ENCODE results near the gene PGLYRP3.

The PGLYRP3 gene

DNA sequence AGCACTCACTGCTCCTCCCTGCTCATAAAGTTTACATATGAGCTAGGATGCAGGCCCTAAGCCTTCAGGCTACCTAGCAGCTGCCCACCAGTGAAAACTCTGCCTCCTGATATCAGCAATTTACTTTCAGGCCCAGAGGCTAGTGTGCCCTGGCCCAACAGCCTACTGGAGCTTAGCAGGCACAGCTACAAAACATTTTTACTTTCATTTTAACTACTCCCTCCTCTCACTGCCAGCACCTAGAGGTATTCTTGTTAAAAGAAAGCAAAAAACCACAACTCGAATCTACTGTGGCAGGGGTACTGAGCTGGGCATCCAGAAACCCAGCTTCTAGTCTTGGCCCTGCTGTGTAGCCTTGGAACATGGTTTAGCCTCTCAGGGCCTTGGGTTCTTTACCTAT, 59.1 kb downstream of the PGLYRP3 start:
- Histone ChIP-seq H3K4me3 (ENCODE audit: low read length) (no peak overlapping the region), H3K56ac (ENCODE audit: low read length) (no peak overlapping the region), H4K5ac (ENCODE audit: low read length) (no peak overlapping the region), H3K4me1 (ENCODE audit: control insufficient read depth, low read depth, low read length) (no peaks in the 10 kb centered on the region), H2BK120ac (ENCODE audit: low read depth, low read length) (no peak overlapping the region), H3K4ac (ENCODE audit: low read depth, low read length) (no peak overlapping the region), H2BK5ac (ENCODE audit: low read length) (no peak overlapping the region), H3K23ac (ENCODE audit: low read length) (no peak overlapping the region), H2BK15ac (replicated peaks; ENCODE audit: low read depth) (no peak overlapping the region), H3K18ac (ENCODE audit: low read length) (no peak overlapping the region), H2AK5ac (ENCODE audit: low read length) (no peak overlapping the region), H3K27ac (ENCODE audit: low read depth, low read length) (no peak overlapping the region), H3K4me2 (ENCODE audit: low read length) (no peak overlapping the region), H3K27me3 (ENCODE audit: insufficient read depth, low read length, poor library complexity) (no peaks in the 10 kb centered on the region), H4K8ac (ENCODE audit: low read depth, low read length) (no peak overlapping the region), H3K79me1 (ENCODE audit: low read length) (no peaks in the 10 kb centered on the region), H3K36me3 (ENCODE audit: control insufficient read depth, insufficient read depth, low read length) (no peaks in the 10 kb centered on the region), H3K9ac (ENCODE audit: low read length) (no peak overlapping the region), H3K79me2 (ENCODE audit: control insufficient read depth, insufficient read depth, low read length) (no peaks in the 10 kb centered on the region)
- no peak for DNase-seq
- no CpG with 5 or more reads among the region's 1 CpG for WGBS (ENCODE audit: extremely low coverage, insufficient coverage, low lambda C conversion rate)

DNA sequence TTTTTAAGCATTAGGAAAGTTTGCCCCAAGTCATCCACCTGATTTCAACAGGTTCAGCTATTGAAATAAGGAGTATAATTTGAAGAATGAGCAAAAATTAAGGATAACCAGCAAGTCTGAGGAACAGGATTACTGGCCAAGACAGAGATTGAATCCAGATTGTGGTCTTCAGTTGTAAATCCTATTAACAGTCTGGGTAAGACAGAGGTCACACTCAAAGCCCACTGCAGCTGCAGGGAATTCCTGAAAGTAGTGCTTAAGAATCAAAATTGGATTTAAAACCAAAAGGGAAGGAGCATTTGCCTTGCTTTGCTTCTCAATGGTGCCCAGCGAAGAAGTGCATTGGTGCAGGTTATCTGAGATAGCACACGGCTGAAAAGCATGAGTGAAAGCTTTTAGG, 59.7 kb downstream of the PGLYRP3 start:
- DNase-seq, result no peak
- Histone ChIP-seq H3K27ac (ENCODE audit: low read depth, low read length) (no peak overlapping the region), H4K5ac (ENCODE audit: low read length) (no peak overlapping the region), H2AK5ac (ENCODE audit: low read length) (no peak overlapping the region), H3K4ac (ENCODE audit: low read depth, low read length) (no peak overlapping the region), H3K4me1 (ENCODE audit: control insufficient read depth, low read depth, low read length) (no peaks in the 10 kb centered on the region), H2BK5ac (ENCODE audit: low read length) (no peak overlapping the region), H3K9ac (ENCODE audit: low read length) (no peak overlapping the region), H3K18ac (ENCODE audit: low read length) (no peak overlapping the region), H4K8ac (ENCODE audit: low read depth, low read length) (no peak overlapping the region), H3K79me1 (ENCODE audit: low read length) (no peaks in the 10 kb centered on the region), H3K4me2 (ENCODE audit: low read length) (no peak overlapping the region), H3K79me2 (ENCODE audit: control insufficient read depth, insufficient read depth, low read length) (no peaks in the 10 kb centered on the region), H3K36me3 (ENCODE audit: control insufficient read depth, insufficient read depth, low read length) (no peaks in the 10 kb centered on the region), H2BK120ac (ENCODE audit: low read depth, low read length) (no peak overlapping the region), H3K4me3 (ENCODE audit: low read length) (no peak overlapping the region), H3K56ac (ENCODE audit: low read length) (no peak overlapping the region), H2BK15ac (replicated peaks; ENCODE audit: low read depth) (no peak overlapping the region), H3K23ac (ENCODE audit: low read length) (no peak overlapping the region), H3K27me3 (ENCODE audit: insufficient read depth, low read length, poor library complexity) (no peaks in the 10 kb centered on the region)
- no CpG with 5 or more reads among the region's 2 CpGs for WGBS (ENCODE audit: extremely low coverage, insufficient coverage, low lambda C conversion rate)

DNA sequence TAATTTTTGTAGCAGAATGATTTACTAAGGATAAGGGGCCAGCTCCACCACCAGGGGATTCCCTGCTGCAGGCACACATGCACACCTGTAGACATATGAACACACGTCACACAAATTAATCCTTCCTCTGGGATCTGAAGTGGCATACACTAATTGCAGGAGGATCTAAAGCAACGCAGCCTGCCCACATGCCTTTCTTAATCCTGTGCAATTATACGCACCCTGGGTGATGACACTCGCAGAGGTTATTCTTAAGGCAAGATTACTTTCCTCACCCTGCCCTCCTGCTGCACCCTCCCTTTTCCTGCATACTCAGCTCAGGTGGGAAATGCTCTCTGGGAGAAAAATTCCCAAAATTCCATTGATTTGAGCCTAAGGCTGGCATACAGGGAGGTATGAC, 60.8 kb downstream of the PGLYRP3 start:
- no peak overlapping the region for H3K4ac ChIP-seq (ENCODE audit: low read depth, low read length)
- H2BK15ac ChIP-seq (replicated peaks; ENCODE audit: low read depth), result no peak overlapping the region
- H3K36me3 ChIP-seq (ENCODE audit: control insufficient read depth, insufficient read depth, low read length), result no peaks in the 10 kb centered on the region
- no CpG with 5 or more reads among the region's 4 CpGs for WGBS (ENCODE audit: extremely low coverage, insufficient coverage, low lambda C conversion rate)
- no peaks in the 10 kb centered on the region for H3K27me3 ChIP-seq (ENCODE audit: insufficient read depth, low read length, poor library complexity)
- H2AK5ac ChIP-seq (ENCODE audit: low read length), result no peak overlapping the region
- no peak overlapping the region for H3K18ac ChIP-seq (ENCODE audit: low read length)
- no peak overlapping the region for H3K9ac ChIP-seq (ENCODE audit: low read length)
- H3K4me2 ChIP-seq (ENCODE audit: low read length), result no peak overlapping the region
- no peak overlapping the region for H2BK5ac ChIP-seq (ENCODE audit: low read length)
- H3K27ac ChIP-seq (ENCODE audit: low read depth, low read length), result no peak overlapping the region
- H3K23ac ChIP-seq (ENCODE audit: low read length), result no peak overlapping the region
- H4K8ac ChIP-seq (ENCODE audit: low read depth, low read length), result no peak overlapping the region
- H4K5ac ChIP-seq (ENCODE audit: low read length), result no peak overlapping the region
- H2BK120ac ChIP-seq (ENCODE audit: low read depth, low read length), result no peak overlapping the region
- no peak overlapping the region for H3K56ac ChIP-seq (ENCODE audit: low read length)
- peak; percentile 47 for DNase-seq
- H3K4me3 ChIP-seq (ENCODE audit: low read length), result no peak overlapping the region
- no peaks in the 10 kb centered on the region for H3K79me2 ChIP-seq (ENCODE audit: control insufficient read depth, insufficient read depth, low read length)
- no peaks in the 10 kb centered on the region for H3K4me1 ChIP-seq (ENCODE audit: control insufficient read depth, low read depth, low read length)
- no peaks in the 10 kb centered on the region for H3K79me1 ChIP-seq (ENCODE audit: low read length)

DNA sequence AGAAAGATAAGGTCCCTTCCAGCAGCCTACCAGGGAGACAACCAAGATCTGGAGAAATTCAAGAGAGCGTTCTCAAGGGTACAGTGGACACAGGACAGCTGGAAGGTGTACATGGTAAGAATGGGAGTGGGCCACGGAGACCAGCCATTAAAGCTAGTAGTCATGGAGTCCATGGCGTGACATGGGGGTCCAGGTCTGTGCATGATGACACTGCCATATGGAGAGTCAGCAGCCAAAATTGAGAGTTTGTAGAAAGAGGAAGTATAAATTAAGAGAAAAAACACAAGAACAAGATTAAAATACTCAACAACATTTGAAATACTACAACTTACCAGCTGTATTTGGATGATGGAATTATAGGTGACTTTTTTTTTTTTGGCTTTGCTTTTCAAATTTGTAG, 61.2 kb downstream of the PGLYRP3 start:
- H3K23ac ChIP-seq (ENCODE audit: low read length), result no peak overlapping the region
- H3K4me2 ChIP-seq (ENCODE audit: low read length), result no peak overlapping the region
- no peak overlapping the region for H3K9ac ChIP-seq (ENCODE audit: low read length)
- H3K4me3 ChIP-seq (ENCODE audit: low read length), result no peak overlapping the region
- H3K79me2 ChIP-seq (ENCODE audit: control insufficient read depth, insufficient read depth, low read length), result no peaks in the 10 kb centered on the region
- no peak overlapping the region for H2BK120ac ChIP-seq (ENCODE audit: low read depth, low read length)
- DNase-seq, result no peak
- H2BK15ac ChIP-seq (replicated peaks; ENCODE audit: low read depth), result no peak overlapping the region
- H2AK5ac ChIP-seq (ENCODE audit: low read length), result no peak overlapping the region
- no peak overlapping the region for H4K5ac ChIP-seq (ENCODE audit: low read length)
- H3K4me1 ChIP-seq (ENCODE audit: control insufficient read depth, low read depth, low read length), result no peaks in the 10 kb centered on the region
- WGBS (ENCODE audit: extremely low coverage, insufficient coverage, low lambda C conversion rate), result no CpG with 5 or more reads among the region's 3 CpGs
- no peak overlapping the region for H4K8ac ChIP-seq (ENCODE audit: low read depth, low read length)
- H3K18ac ChIP-seq (ENCODE audit: low read length), result no peak overlapping the region
- no peaks in the 10 kb centered on the region for H3K36me3 ChIP-seq (ENCODE audit: control insufficient read depth, insufficient read depth, low read length)
- H3K4ac ChIP-seq (ENCODE audit: low read depth, low read length), result no peak overlapping the region
- H3K79me1 ChIP-seq (ENCODE audit: low read length), result no peaks in the 10 kb centered on the region
- no peak overlapping the region for H2BK5ac ChIP-seq (ENCODE audit: low read length)
- no peaks in the 10 kb centered on the region for H3K27me3 ChIP-seq (ENCODE audit: insufficient read depth, low read length, poor library complexity)
- H3K56ac ChIP-seq (ENCODE audit: low read length), result no peak overlapping the region
- H3K27ac ChIP-seq (ENCODE audit: low read depth, low read length), result no peak overlapping the region

DNA sequence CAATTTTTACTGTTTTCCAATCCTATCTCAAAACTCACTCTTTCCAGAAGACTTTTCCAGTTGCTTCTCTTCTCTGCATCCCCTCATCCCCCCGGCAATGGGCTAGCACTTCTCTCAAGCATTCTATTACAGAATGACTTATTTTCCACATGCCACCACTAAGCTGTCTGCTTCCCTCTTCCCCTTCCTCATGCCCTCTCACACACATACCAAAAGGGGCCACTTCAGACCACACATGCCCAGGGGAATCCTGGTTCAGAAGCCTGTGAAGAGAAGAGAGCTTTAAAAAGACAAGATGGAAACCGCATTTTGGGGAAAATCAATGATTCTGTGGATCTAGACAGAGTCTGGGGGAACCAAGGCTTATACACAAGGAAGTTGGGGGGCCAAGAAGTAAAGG, 61.7 kb downstream of the PGLYRP3 start:
- H3K4me1 ChIP-seq (ENCODE audit: control insufficient read depth, low read depth, low read length), result no peaks in the 10 kb centered on the region
- H2BK120ac ChIP-seq (ENCODE audit: low read depth, low read length), result no peak overlapping the region
- no peaks in the 10 kb centered on the region for H3K27me3 ChIP-seq (ENCODE audit: insufficient read depth, low read length, poor library complexity)
- H3K9ac ChIP-seq (ENCODE audit: low read length), result no peak overlapping the region
- no peak overlapping the region for H2BK15ac ChIP-seq (replicated peaks; ENCODE audit: low read depth)
- no peak overlapping the region for H3K23ac ChIP-seq (ENCODE audit: low read length)
- no peak overlapping the region for H3K4ac ChIP-seq (ENCODE audit: low read depth, low read length)
- no peak overlapping the region for H2AK5ac ChIP-seq (ENCODE audit: low read length)
- H3K36me3 ChIP-seq (ENCODE audit: control insufficient read depth, insufficient read depth, low read length), result no peaks in the 10 kb centered on the region
- H3K4me2 ChIP-seq (ENCODE audit: low read length), result no peak overlapping the region
- H3K27ac ChIP-seq (ENCODE audit: low read depth, low read length), result no peak overlapping the region
- no peak overlapping the region for H2BK5ac ChIP-seq (ENCODE audit: low read length)
- no peak overlapping the region for H3K4me3 ChIP-seq (ENCODE audit: low read length)
- no peak for DNase-seq
- H4K5ac ChIP-seq (ENCODE audit: low read length), result no peak overlapping the region
- no peak overlapping the region for H3K18ac ChIP-seq (ENCODE audit: low read length)
- H4K8ac ChIP-seq (ENCODE audit: low read depth, low read length), result no peak overlapping the region
- no peaks in the 10 kb centered on the region for H3K79me2 ChIP-seq (ENCODE audit: control insufficient read depth, insufficient read depth, low read length)
- H3K79me1 ChIP-seq (ENCODE audit: low read length), result no peaks in the 10 kb centered on the region
- no peak overlapping the region for H3K56ac ChIP-seq (ENCODE audit: low read length)
- no CpG with 5 or more reads among the region's 2 CpGs for WGBS (ENCODE audit: extremely low coverage, insufficient coverage, low lambda C conversion rate)

DNA sequence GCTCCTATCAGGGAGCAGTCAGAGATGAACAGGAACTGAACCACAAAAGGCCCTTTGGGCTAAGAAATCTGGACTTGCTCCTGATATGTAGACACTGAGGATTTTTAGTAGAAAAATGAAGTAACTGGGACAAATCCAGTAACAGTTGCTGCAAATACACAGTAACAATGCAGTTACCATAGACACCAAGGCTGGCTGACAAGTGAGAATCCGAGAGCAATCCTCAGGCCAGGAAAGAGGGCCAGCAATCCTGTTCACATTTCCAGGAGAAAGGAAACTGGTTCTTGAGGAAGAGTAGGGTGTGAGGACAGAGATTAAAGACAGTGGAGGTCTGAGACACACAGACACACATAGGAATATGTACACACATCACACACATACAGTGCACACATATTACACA, 62.6 kb downstream of the PGLYRP3 start:
- H3K79me2 ChIP-seq (ENCODE audit: control insufficient read depth, insufficient read depth, low read length), result no peaks in the 10 kb centered on the region
- no peaks in the 10 kb centered on the region for H3K27me3 ChIP-seq (ENCODE audit: insufficient read depth, low read length, poor library complexity)
- no peak overlapping the region for H3K23ac ChIP-seq (ENCODE audit: low read length)
- no peak overlapping the region for H4K8ac ChIP-seq (ENCODE audit: low read depth, low read length)
- no peaks in the 10 kb centered on the region for H3K79me1 ChIP-seq (ENCODE audit: low read length)
- H2BK120ac ChIP-seq (ENCODE audit: low read depth, low read length), result no peak overlapping the region
- no peaks in the 10 kb centered on the region for H3K4me1 ChIP-seq (ENCODE audit: control insufficient read depth, low read depth, low read length)
- no peak overlapping the region for H2BK15ac ChIP-seq (replicated peaks; ENCODE audit: low read depth)
- H3K4me3 ChIP-seq (ENCODE audit: low read length), result no peak overlapping the region
- H3K9ac ChIP-seq (ENCODE audit: low read length), result no peak overlapping the region
- no peak overlapping the region for H3K4me2 ChIP-seq (ENCODE audit: low read length)
- no peak overlapping the region for H3K56ac ChIP-seq (ENCODE audit: low read length)
- no peak overlapping the region for H4K5ac ChIP-seq (ENCODE audit: low read length)
- no CpG with 5 or more reads among the region's 1 CpG for WGBS (ENCODE audit: extremely low coverage, insufficient coverage, low lambda C conversion rate)
- no peak overlapping the region for H3K4ac ChIP-seq (ENCODE audit: low read depth, low read length)
- no peak overlapping the region for H3K27ac ChIP-seq (ENCODE audit: low read depth, low read length)
- no peak overlapping the region for H2AK5ac ChIP-seq (ENCODE audit: low read length)
- H2BK5ac ChIP-seq (ENCODE audit: low read length), result no peak overlapping the region
- DNase-seq, result no peak
- H3K36me3 ChIP-seq (ENCODE audit: control insufficient read depth, insufficient read depth, low read length), result no peaks in the 10 kb centered on the region
- no peak overlapping the region for H3K18ac ChIP-seq (ENCODE audit: low read length)

Measured in mesendoderm (in vitro differentiated cells).